Measurements from ENCODE around the gene TMEM178B.
"Not testable (repeated sequence)": the region's sequence is repeated elsewhere in the genome, so short reads cannot be mapped to it uniquely, and the experiment has no call there.

TMEM178B gene

GRCh38 chr7:141144921-141145629, 71.2 kb downstream of the TMEM178B start:
- DNase-seq: no peak

- no peak for DNase-seq
Measured at GRCh38 chr7:141145630-141145982, 71.7 kb downstream of the TMEM178B start.

GRCh38 chr7:141147482-141147881, 73.6 kb downstream of the TMEM178B start:
- DNase-seq: no peak

- DNase-seq: no peak
Measured at GRCh38 chr7:141150465-141150864, 76.6 kb downstream of the TMEM178B start.

GRCh38 chr7:141151746-141152145, 77.9 kb downstream of the TMEM178B start:
- DNase-seq: no peak

GRCh38 chr7:141153231-141153630, 79.4 kb downstream of the TMEM178B start:
- DNase-seq: no peak

GRCh38 chr7:141154131-141154732, 80.4 kb downstream of the TMEM178B start:
- DNase-seq: no peak

GRCh38 chr7:141156407-141156806, 82.5 kb downstream of the TMEM178B start:
- DNase-seq: no peak

GRCh38 chr7:141157138-141157765, 83.4 kb downstream of the TMEM178B start:
- DNase-seq: no peak

GRCh38 chr7:141158561-141158960, 84.7 kb downstream of the TMEM178B start:
- peak; percentile 23 for DNase-seq

GRCh38 chr7:141160246-141160860, 86.5 kb downstream of the TMEM178B start:
- DNase-seq: no peak

GRCh38 chr7:141161550-141162535, 88.0 kb downstream of the TMEM178B start:
- no peak for DNase-seq

GRCh38 chr7:141165521-141165920, 91.7 kb downstream of the TMEM178B start:
- DNase-seq: no peak

- no peak for DNase-seq
Measured at GRCh38 chr7:141166926-141167325, 93.1 kb downstream of the TMEM178B start.

- no peak for DNase-seq
Measured at GRCh38 chr7:141167381-141167964, 93.6 kb downstream of the TMEM178B start.

- not testable (repeated sequence) for DNase-seq
Measured at GRCh38 chr7:141169157-141169556, 95.3 kb downstream of the TMEM178B start.

- not testable (repeated sequence) for DNase-seq
Measured at GRCh38 chr7:141175728-141176127, 101.9 kb downstream of the TMEM178B start.

- DNase-seq: not testable (repeated sequence)
Measured at GRCh38 chr7:141177120-141177519, 103.3 kb downstream of the TMEM178B start.

- DNase-seq: no peak
Measured at GRCh38 chr7:141178486-141179135, 104.7 kb downstream of the TMEM178B start.

- DNase-seq: no peak
Measured at GRCh38 chr7:141181812-141182211, 107.9 kb downstream of the TMEM178B start.

GRCh38 chr7:141184532-141185190, 110.8 kb downstream of the TMEM178B start:
- DNase-seq: no peak

All from 8988T (cell line).